Activated effector memory CD4-positive, alpha-beta T cell treated with anti-CD3 and anti-CD28 coated beads, Interleukin-2, amount 50 U/mL, for 16 hours (primary cell): Measurements from ENCODE around the gene PMVK.
"Not testable (repeated sequence)": the region's sequence is repeated elsewhere in the genome, so short reads cannot be mapped to it uniquely, and the experiment has no call there.

Experiments used
- DNase-seq: peaks from one replicate; pipeline ENCODE4 v3.0.0-alpha.2; 2020

Gene PMVK

DNA sequence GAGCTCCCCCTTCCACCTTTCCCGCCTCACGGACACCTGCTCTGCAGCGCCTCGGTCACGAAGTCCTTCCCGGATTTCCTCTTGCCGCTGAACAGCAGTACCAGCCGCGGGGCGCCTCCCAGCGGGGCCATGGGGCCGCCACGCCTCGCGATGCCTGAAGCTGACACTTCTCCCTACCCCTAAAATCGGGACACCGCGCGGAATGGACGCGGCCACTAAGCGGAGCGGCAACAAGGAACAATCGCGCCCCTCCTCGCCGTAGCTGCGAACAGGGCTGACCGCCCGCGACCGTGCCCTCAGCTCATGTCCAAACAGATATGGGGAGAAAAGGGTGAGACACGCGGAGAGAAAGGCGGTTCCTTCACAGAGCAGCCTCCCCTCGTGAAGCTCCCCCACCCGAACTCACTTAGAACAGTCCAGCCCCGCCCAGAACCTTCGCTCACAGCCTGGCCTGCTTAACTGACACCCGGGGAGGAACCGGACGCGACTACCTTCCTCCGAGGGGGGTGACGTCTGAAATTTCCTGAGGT lies at the start of gene PMVK:
TSS of gene PMVK (minus strand) at position 165 of the 530 bp plus-strand sequence. CDS start at position 131, 34 bp downstream.
- DNase-seq = peak; percentile 98

- DNase-seq = peak; percentile 69
These were observed 47.4 kb upstream of the PMVK start for GRCh38 chr1:154983776-154984466.

- peak; percentile 98 for DNase-seq
These were observed 46.6 kb upstream of the PMVK start, which contains the start of gene FLAD1 for GRCh38 chr1:154982897-154983648. TSS of gene FLAD1 (plus strand) at chr1:154983344. CDS start at chr1:154983695, 351 bp downstream.

DNA sequence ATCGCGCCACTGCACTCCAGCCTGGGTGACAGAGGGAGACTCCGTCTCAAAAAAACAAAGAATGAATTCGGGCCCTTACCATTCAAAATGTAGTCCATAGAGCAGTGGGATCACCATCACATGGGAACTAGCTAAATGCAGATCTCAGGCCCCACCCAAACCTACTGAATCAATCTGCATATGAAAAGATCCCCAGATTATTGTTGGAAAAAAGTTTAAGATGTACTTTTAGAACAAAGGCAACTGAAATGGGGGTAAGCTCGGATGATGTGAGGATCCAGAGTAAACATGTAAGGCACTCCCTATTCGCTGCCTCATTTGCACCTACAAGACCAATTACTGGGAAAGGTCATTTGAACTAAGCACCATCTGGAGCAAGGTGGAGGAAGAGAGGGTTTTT lies 45.8 kb upstream of the PMVK start:
- no peak for DNase-seq

DNA sequence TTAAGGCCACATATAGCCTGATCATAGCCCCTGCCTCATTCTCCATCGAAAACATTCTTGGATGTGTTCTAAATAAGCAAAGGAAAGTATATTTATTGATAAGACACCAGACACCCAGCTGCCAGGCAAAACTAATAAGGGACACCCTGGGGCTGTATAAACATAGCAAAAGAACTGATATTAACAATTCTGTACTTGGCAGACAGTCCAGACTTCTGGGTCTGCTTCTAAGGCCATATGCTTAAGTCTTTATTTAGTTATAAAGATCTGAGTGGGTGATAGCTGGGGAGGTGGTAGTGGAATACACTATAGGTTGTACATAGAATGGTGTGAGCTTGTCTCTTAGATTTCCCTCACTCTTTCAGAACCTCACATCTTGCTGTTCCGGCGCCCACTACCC lies 41.8 kb upstream of the PMVK start:
- no peak for DNase-seq

- not testable (repeated sequence) for DNase-seq
These were observed 41.2 kb upstream of the PMVK start for GRCh38 chr1:154977762-154978161.

GRCh38 chr1:154975409-154976059 lies 39.0 kb upstream of the PMVK start:
- DNase-seq = peak; percentile 87

GRCh38 chr1:154974808-154975408 lies 38.4 kb upstream of the PMVK start:
- DNase-seq = peak; percentile 97

- peak; percentile 97 for DNase-seq
These were observed 37.7 kb upstream of the PMVK start, which contains the start of gene CKS1B for GRCh38 chr1:154974102-154974807. TSS of gene CKS1B (plus strand) at chr1:154974681. CDS start at chr1:154974746, 65 bp downstream.

GRCh38 chr1:154973344-154974101 lies 37.0 kb upstream of the PMVK start:
- DNase-seq = peak; percentile 96

DNA sequence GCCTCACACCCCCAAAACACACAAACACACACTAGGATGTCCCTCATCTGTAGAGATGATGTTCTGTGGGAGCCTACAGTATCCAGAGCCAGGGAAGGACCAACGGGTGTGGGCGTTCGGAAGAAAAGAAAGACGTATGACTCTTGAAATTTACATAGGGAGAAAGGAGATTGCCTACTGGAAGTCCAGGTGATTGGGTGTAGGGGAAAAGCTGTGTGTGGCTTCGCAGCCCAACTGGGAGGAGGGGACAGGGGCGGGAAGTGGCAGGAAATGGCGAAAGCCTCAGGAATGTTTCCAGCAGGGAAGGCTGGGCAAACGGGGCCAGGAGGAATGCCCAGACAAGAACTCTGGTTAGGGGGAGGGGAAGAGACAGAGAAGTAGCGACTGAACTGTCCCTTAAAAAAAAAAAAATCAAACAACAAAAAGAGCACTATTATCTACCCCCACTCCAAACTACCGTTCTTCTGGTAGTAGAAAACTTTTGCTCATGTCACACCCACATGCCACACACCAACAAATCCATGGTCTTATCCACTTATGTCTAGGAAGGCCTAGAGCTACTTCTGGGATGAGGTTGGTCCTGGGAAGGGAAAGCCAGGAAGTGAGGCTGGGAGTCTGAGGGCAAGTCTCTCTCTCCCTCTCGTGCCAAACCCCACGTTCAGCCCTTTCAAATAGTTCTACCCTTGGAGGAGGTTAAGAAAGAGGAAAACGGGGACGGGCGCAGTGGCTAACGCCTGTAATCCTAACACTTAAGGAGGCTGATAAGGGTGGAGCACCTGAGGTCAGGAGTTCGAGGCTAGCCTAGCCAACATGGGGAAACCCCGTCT lies 36.2 kb upstream of the PMVK start:
- no peak for DNase-seq

- no peak for DNase-seq
These were observed 35.6 kb upstream of the PMVK start for GRCh38 chr1:154972213-154972516.

DNA sequence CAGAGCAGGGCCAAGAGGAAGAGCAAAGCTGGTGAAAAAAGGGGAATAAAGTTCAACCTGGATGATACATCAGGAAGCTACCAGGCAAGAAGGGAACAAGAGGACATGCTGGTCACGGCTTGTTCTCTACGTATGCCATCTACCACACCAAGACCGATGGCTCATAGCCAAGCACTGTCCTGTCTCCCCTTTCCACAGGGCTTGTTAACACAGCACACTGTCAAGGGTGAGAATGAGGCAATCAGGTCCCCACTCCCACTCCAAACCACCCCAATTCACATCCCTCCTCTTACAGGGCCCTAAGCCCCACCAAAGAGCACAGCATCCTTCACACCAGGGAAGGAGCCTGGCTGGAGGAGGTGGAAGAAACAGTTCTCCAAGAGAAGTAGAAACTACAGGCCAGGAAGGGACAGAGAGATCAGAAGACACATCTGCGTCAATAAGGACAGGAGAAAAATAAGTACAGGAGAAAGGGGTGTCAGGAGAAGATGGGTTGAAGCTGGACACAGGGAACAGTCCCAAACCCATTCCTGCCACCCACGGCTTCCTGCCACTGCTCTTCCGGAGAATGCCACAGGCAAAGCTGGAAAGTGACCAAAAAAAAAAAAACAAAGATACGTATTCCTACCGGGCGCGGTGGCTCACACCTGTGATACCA lies 35.0 kb upstream of the PMVK start:
- no peak for DNase-seq

DNA sequence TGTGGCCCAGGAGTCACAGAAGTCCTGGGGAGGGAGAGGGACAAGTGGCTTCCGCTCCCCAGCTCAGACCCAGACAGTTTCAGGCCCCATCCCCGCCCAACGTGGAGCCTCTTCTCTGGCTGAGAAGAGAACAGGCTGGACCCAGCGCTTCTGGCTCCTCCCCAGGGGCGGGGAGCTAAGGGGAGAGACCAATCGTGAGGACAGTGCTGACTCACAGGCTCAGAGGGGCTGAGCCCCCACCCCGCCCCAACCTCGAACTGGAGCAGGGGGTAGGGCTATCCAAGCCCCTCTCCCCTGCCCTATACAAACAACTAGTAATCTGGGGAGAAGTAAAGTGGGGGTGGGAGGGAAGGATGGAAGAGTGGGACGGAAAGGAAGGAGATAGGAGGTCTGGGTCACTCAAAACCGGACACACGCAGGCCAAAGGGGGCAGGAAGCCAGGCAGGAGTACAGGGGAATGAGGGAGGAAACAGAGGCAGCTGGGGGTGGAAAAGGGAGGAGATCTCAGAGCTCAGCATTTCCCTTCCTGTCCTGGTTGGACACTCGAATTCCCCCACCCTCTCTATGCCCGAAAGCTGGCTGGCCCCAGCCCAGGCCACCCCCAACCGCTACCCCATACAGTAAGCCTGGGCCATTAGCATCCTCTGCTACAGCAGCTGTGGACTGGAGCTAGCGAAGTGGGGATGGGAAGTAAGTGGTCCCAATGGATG lies 34.3 kb upstream of the PMVK start, which contains the start of gene SHC1:
TSS of gene SHC1 (minus strand) at position 117 of the 710 bp plus-strand sequence. CDS start 221 bp downstream, outside the sequence.
- DNase-seq = peak; percentile 79

- no peak for DNase-seq
These were observed 33.4 kb upstream of the PMVK start for GRCh38 chr1:154969860-154970452.

DNA sequence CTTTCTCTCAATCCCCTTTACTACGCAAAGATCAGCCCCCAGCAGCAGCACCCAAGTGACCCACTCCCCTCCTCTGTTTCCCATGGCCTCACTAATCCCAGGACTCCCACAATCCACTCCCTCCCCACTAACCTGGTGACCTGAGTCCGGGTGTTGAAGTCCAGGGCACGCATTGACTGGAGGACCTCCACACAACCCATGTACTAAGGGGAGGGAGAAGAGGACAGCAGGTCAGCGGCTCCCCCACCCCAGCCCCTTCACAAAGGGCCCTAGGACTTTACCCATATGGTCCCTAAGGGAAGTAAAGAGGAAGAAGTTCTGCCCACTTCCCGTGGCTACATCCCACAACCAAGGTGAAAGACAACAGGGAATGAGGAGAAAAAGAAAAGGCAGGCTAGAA lies 32.7 kb upstream of the PMVK start:
- no peak for DNase-seq

DNA sequence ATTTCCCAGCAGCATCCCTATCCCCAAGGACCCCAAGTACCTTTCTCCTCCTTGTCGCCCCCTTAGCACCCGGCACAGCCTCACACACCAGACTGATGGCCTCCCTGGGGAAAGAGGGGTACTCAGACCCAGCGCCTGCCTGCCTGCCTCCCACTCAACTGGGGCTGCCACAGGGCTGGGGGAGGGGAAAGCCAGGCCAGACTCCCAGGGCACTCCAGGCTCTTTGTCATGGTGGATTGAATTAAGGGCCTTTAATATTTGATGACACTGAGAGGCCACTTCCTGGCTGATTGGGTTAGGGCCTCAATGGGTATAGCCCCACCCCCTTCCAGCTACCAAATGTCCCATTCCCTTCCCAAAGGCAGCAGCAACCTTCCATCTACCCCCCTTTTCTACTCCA lies 32.2 kb upstream of the PMVK start:
- no peak for DNase-seq

DNA sequence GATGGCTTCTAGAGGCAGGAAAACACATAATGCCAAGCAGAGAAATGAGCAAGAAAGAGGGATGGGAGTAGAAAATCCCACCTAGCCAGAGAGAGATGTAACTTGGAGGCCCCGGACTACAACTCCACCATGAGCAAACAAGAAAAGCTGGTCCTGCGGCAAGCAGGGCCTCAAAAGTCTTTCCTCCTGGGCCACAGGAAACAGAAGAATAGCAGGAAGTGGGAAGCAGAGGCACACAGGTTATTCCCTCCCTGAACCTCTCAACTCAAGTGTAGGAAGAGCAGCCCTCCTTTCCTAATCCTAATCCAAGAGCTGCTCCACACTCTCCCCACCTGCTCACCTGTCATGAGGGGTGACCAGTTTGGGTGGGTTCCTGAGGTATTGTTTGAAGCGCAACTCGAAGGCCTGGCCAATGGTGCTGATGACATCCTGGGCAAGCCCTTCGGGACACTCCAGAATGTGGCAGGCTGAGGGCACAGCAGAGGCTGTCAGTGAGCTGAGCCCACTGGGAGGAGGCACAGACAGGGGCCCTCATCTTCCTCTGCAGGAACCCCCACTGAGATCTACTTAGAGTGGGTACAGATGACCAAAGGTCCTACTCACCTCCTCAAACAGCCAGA lies 30.9 kb upstream of the PMVK start:
- no peak for DNase-seq
